ENCODE measurements around the gene NUDT7. TPM values are rescaled to one million over a fixed set of nuclear protein-coding genes. Genes with fewer than 3 reads are reported as not detected.

NUDT7 gene
- total and polyA plus RNA-seq, 9 of the 15 experiments (the other 6 are each of a cell fraction or from before 2014, with no cell fraction given): 5.6 to 24.2 (median 10.5) TPM

DNA sequence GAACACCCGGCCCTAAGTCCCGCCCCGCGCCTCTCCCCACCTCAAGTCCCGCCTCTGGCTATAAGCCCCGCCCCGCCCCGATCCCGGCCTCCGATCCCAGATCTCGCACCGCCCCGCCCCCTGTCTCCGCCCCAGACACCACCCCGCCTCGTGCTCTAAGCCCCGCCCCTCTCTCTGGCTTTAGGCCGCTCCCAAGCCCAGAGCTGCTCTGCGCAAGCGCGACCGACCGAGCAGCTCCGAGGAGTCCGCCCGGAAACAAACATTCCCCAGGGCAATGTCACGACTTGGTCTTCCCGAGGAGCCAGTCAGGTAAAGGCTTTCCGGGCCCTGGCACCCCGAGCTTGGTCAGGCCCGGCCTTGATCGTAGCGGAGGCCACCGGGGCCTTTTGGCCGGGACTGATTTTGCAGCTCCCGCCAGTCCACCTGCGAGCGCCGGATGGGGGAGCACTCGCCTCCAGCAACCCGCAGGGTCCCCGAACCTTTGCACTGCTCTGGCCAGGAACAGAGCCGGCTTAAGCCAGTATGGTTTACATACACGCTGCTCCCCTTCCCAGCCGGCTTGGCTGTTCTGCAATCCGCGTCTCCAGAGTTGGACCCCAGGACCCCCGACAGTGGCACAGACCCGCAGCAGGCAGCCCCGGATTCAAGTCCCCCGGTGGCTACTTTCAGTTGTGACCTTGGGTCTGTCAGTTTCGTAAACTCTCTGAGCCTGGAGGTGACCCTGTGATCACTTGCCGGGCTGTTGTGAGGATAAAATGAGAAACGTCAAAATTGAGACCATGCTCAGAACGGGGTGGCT is at the start of gene NUDT7 (continued):
- peak; percentile 28 to 36 (median 30); a peak in 2 of 6 replicates for TF ChIP-seq CTCF (IDR thresholded peaks at IDR 0.05 in 2 of 3, conservative IDR thresholded peaks at IDR 0.05 in 1 of 3; ENCODE audit: insufficient read depth in 2 of 3, low read depth in 1 of 3, low read length in 3 of 3)
- TF ChIP-seq ERF (CRISPR knock-in tag; IDR thresholded peaks at IDR 0.05): no peak
- no peak for TF ChIP-seq CREBBP (IDR thresholded peaks at IDR 0.05; ENCODE audit: low read depth, low read length)
- TF ChIP-seq, protein P1, sequence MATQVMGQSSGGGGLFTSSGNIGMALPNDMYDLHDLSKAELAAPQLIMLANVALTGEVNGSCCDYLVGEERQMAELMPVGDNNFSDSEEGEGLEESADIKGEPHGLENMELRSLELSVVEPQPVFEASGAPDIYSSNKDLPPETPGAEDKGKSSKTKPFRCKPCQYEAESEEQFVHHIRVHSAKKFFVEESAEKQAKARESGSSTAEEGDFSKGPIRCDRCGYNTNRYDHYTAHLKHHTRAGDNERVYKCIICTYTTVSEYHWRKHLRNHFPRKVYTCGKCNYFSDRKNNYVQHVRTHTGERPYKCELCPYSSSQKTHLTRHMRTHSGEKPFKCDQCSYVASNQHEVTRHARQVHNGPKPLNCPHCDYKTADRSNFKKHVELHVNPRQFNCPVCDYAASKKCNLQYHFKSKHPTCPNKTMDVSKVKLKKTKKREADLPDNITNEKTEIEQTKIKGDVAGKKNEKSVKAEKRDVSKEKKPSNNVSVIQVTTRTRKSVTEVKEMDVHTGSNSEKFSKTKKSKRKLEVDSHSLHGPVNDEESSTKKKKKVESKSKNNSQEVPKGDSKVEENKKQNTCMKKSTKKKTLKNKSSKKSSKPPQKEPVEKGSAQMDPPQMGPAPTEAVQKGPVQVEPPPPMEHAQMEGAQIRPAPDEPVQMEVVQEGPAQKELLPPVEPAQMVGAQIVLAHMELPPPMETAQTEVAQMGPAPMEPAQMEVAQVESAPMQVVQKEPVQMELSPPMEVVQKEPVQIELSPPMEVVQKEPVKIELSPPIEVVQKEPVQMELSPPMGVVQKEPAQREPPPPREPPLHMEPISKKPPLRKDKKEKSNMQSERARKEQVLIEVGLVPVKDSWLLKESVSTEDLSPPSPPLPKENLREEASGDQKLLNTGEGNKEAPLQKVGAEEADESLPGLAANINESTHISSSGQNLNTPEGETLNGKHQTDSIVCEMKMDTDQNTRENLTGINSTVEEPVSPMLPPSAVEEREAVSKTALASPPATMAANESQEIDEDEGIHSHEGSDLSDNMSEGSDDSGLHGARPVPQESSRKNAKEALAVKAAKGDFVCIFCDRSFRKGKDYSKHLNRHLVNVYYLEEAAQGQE (IDR thresholded peaks at IDR 0.05; ENCODE audit: borderline replicate concordance): peak; percentile 93
- TF ChIP-seq, protein P1 (CRISPR knock-in tag; IDR thresholded peaks at IDR 0.05; ENCODE audit: low read depth): no peak
- TF ChIP-seq, protein P2, sequence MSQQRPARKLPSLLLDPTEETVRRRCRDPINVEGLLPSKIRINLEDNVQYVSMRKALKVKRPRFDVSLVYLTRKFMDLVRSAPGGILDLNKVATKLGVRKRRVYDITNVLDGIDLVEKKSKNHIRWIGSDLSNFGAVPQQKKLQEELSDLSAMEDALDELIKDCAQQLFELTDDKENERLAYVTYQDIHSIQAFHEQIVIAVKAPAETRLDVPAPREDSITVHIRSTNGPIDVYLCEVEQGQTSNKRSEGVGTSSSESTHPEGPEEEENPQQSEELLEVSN (IDR thresholded peaks at IDR 0.05; ENCODE audit: borderline replicate concordance in 1 of 2, extremely low read depth in 1 of 2, insufficient read depth in 1 of 2, insufficient read length in 1 of 2, low read depth in 1 of 2, low read length in 1 of 2, poor library complexity in 1 of 2, severe bottlenecking in 1 of 2): peak in 1 of 2 experiments; percentile 65
- TF ChIP-seq, protein P3, sequence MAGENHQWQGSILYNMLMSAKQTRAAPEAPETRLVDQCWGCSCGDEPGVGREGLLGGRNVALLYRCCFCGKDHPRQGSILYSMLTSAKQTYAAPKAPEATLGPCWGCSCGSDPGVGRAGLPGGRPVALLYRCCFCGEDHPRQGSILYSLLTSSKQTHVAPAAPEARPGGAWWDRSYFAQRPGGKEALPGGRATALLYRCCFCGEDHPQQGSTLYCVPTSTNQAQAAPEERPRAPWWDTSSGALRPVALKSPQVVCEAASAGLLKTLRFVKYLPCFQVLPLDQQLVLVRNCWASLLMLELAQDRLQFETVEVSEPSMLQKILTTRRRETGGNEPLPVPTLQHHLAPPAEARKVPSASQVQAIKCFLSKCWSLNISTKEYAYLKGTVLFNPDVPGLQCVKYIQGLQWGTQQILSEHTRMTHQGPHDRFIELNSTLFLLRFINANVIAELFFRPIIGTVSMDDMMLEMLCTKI (IDR thresholded peaks at IDR 0.05; ENCODE audit: partially characterized antibody): no peak
- TF ChIP-seq, protein P4, sequence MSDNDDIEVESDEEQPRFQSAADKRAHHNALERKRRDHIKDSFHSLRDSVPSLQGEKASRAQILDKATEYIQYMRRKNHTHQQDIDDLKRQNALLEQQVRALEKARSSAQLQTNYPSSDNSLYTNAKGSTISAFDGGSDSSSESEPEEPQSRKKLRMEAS (CRISPR knock-in tag; IDR thresholded peaks at IDR 0.05): peak; percentile 41; the same call in 1 of the 2 replicates
- TF ChIP-seq, protein P5, sequence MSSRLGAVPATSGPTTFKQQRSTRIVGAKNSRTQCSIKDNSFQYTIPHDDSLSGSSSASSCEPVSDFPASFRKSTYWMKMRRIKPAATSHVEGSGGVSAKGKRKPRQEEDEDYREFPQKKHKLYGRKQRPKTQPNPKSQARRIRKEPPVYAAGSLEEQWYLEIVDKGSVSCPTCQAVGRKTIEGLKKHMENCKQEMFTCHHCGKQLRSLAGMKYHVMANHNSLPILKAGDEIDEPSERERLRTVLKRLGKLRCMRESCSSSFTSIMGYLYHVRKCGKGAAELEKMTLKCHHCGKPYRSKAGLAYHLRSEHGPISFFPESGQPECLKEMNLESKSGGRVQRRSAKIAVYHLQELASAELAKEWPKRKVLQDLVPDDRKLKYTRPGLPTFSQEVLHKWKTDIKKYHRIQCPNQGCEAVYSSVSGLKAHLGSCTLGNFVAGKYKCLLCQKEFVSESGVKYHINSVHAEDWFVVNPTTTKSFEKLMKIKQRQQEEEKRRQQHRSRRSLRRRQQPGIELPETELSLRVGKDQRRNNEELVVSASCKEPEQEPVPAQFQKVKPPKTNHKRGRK (tag; IDR thresholded peaks at IDR 0.05): no peak
- TF ChIP-seq ZC3H4 (CRISPR knock-in tag; IDR thresholded peaks at IDR 0.05; ENCODE audit: borderline replicate concordance): no peak

Data from K562 (cell line).